ENCODE measurements around the gene EZH2. TPM values are rescaled to one million over a fixed set of nuclear protein-coding genes. Genes with fewer than 3 reads are reported as not detected.

Gene EZH2
- total RNA-seq, 1 experiment from 2014 or later = 42.4 TPM

- peak; percentile 92 to 97 for DNase-seq (ENCODE audit: low read depth in 1 of 2, low spot score in 2 of 2)
- Histone ChIP-seq H3K4me1 (replicated peaks) (peaks cover 16% of the 10 kb centered on the region), H3K27me3 (replicated peaks) (no peaks in the 10 kb centered on the region), H3K9me3 (replicated peaks) (no peaks in the 10 kb centered on the region), H3K4me3 (peak overlapping the region; percentile 95), H3K36me3 (peaks cover 19% of the 10 kb centered on the region), H3K27ac (peak overlapping the region; percentile 100)
Measured at GRCh38 chr7:148884299-148885022, 370 bp upstream of the EZH2 start.

GRCh38 chr7:148883266-148884048 lies 634 bp downstream of the EZH2 start:
- Histone ChIP-seq H3K4me1 (replicated peaks) (peaks cover 16% of the 10 kb centered on the region), H3K36me3 (peaks cover 19% of the 10 kb centered on the region), H3K4me3 (peak overlapping the region; percentile 95), H3K27ac (peak overlapping the region; percentile 100), H3K9me3 (replicated peaks) (no peaks in the 10 kb centered on the region), H3K27me3 (replicated peaks) (no peaks in the 10 kb centered on the region)
- peak in 1 of 2 experiments; percentile 45 for DNase-seq (ENCODE audit: low read depth in 1 of 2, low spot score in 2 of 2)

DNA sequence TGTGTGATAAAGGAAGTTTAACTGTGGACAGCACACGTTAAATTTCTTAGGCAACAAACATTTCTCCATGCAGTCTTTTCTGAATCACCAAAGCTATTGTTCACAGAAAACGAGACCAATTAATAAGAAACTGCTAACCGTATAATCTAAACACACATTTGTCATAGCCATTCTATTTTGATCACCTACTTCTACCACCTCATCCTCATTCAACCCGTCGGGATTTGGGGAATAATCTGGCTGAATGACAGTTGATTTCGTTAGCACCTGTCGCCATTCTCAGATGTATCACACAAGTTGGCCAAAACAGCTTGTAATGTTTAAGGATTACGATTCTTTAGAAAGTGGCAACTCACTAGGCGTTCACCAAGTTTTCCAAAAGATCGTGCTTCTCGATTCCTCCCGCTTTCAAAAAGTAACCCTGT lies 1.2 kb downstream of the EZH2 start:
- Histone ChIP-seq H3K27ac (no peak overlapping the region), H3K9me3 (replicated peaks) (no peaks in the 10 kb centered on the region)
- peak in 1 of 2 experiments; percentile 31 for DNase-seq (ENCODE audit: low read depth in 1 of 2, low spot score in 2 of 2)

GRCh38 chr7:148882192-148882591 lies 1.9 kb downstream of the EZH2 start:
- no peaks in the 10 kb centered on the region for H3K27me3 ChIP-seq (replicated peaks)
- peaks cover 23% of the 10 kb centered on the region for H3K36me3 ChIP-seq
- peak overlapping the region; percentile 95; the same call in 1 of the 2 replicates for H3K4me3 ChIP-seq
- no peak for DNase-seq (ENCODE audit: low read depth in 1 of 2, low spot score in 2 of 2)
- H3K27ac ChIP-seq = no peak overlapping the region
- H3K4me1 ChIP-seq (replicated peaks) = peaks cover 16% of the 10 kb centered on the region
- no peaks in the 10 kb centered on the region for H3K9me3 ChIP-seq (replicated peaks)

More for the DNA sequence above, 1.2 kb downstream of the EZH2 start:
- Histone ChIP-seq H3K36me3 (peaks cover 23% of the 10 kb centered on the region), H3K4me1 (replicated peaks) (peaks cover 16% of the 10 kb centered on the region), H3K4me3 (peak overlapping the region; percentile 95), H3K27me3 (replicated peaks) (no peaks in the 10 kb centered on the region)

GRCh38 chr7:148878317-148878716 lies 5.8 kb downstream of the EZH2 start:
- H3K4me1 ChIP-seq (replicated peaks) = peaks cover 7% of the 10 kb centered on the region
- H3K27ac ChIP-seq = no peak overlapping the region
- H3K36me3 ChIP-seq = peaks cover 6% of the 10 kb centered on the region; the same call in 1 of the 2 replicates
- H3K27me3 ChIP-seq (replicated peaks) = no peaks in the 10 kb centered on the region
- no peaks in the 10 kb centered on the region for H3K9me3 ChIP-seq (replicated peaks)
- DNase-seq (ENCODE audit: low read depth in 1 of 2, low spot score in 2 of 2) = no peak
- no peak overlapping the region for H3K4me3 ChIP-seq

DNA sequence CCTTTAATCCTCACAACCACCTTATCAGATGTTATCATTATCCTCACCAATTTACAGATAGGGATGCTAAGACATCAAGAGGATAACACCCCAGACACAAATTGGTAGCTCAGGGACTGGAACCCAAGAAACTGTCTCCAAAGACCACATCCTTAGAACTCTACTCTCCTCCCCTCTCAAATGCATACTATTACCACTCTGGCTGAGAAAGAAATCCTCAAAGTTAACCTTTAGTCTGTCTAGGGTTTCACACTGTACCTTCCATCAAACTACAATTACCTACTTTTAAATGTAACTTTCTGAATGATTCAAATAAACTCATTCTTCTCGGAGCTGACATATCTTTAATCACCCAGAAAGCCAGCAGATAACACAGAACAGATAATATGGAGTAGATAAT lies 6.6 kb downstream of the EZH2 start:
- Histone ChIP-seq H3K9me3 (replicated peaks) (no peaks in the 10 kb centered on the region), H3K4me3 (no peak overlapping the region)

DNA sequence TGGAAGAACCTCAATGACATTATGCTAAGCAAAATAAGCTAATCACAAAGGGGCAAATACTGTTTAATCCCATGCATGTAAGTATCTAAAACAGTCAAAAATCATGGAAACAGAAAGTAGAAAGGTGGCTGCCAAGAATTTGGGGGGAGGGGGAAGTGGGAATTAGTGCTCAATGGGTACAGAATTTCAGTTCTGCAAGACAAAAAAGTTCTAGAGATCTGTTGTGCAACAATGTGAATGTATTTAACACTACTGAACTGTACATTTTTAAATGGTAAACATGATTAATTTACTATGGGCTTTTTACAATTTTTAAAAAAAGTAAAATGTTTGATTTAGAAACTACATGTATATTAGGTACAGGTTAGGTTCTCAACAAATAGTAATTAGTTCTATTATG lies 11.9 kb downstream of the EZH2 start:
- H3K4me1 ChIP-seq (replicated peaks) = no peaks in the 10 kb centered on the region
- no peaks in the 10 kb centered on the region for H3K9me3 ChIP-seq (replicated peaks)
- H3K27ac ChIP-seq = no peak overlapping the region
- H3K36me3 ChIP-seq = peaks cover 15% of the 10 kb centered on the region; the same call in 1 of the 2 replicates
- no peak overlapping the region for H3K4me3 ChIP-seq
- DNase-seq (ENCODE audit: low read depth in 1 of 2, low spot score in 2 of 2) = no peak
- H3K27me3 ChIP-seq (replicated peaks) = no peaks in the 10 kb centered on the region

More for the DNA sequence above, 6.6 kb downstream of the EZH2 start:
- DNase-seq (ENCODE audit: low read depth in 1 of 2, low spot score in 2 of 2) = no peak
- Histone ChIP-seq H3K36me3 (peaks cover 6% of the 10 kb centered on the region; the same call in 1 of the 2 replicates), H3K27me3 (replicated peaks) (no peaks in the 10 kb centered on the region), H3K27ac (no peak overlapping the region), H3K4me1 (replicated peaks) (peaks cover 7% of the 10 kb centered on the region)

DNA sequence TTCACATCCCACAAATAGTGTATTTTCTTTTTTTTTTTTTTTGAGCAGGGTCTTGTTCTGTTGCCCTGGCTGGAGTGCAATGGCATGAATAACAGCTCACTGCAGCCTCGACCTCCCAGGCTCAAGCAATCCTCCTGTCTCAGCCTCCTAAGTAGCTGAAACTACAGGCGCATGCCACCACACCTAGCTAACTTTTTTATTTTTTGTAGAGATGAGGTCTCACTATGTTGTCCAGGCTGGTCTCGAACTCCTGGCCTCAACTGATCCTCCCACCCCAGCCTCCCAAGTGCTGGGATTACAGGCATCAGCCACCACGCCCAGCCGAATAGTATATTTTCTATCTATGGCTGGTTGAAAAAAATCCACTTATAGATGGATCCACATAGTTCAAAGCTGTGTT lies 12.5 kb downstream of the EZH2 start:
- peaks cover 15% of the 10 kb centered on the region; the same call in 1 of the 2 replicates for H3K36me3 ChIP-seq
- no peak overlapping the region for H3K4me3 ChIP-seq
- no peak overlapping the region for H3K27ac ChIP-seq
- DNase-seq (ENCODE audit: low read depth in 1 of 2, low spot score in 2 of 2) = no peak
- no peaks in the 10 kb centered on the region for H3K4me1 ChIP-seq (replicated peaks)
- H3K27me3 ChIP-seq (replicated peaks) = no peaks in the 10 kb centered on the region
- no peaks in the 10 kb centered on the region for H3K9me3 ChIP-seq (replicated peaks)

- Histone ChIP-seq H3K4me1 (replicated peaks) (no peaks in the 10 kb centered on the region), H3K36me3 (peaks cover 15% of the 10 kb centered on the region; the same call in 1 of the 2 replicates), H3K27ac (no peak overlapping the region), H3K27me3 (replicated peaks) (no peaks in the 10 kb centered on the region), H3K9me3 (replicated peaks) (no peaks in the 10 kb centered on the region), H3K4me3 (no peak overlapping the region)
- no peak for DNase-seq (ENCODE audit: low read depth in 1 of 2, low spot score in 2 of 2)
Measured at GRCh38 chr7:148871030-148871429, 13.1 kb downstream of the EZH2 start.

- DNase-seq (ENCODE audit: low read depth in 1 of 2, low spot score in 2 of 2) = no peak
- H3K27ac ChIP-seq = no peak overlapping the region
- peaks cover 15% of the 10 kb centered on the region; the same call in 1 of the 2 replicates for H3K36me3 ChIP-seq
- H3K4me1 ChIP-seq (replicated peaks) = no peaks in the 10 kb centered on the region
- H3K4me3 ChIP-seq = no peak overlapping the region
- no peaks in the 10 kb centered on the region for H3K9me3 ChIP-seq (replicated peaks)
- no peaks in the 10 kb centered on the region for H3K27me3 ChIP-seq (replicated peaks)
Measured at GRCh38 chr7:148868378-148868674, 15.8 kb downstream of the EZH2 start.

GRCh38 chr7:148867596-148868377 lies 16.3 kb downstream of the EZH2 start:
- H3K27me3 ChIP-seq (replicated peaks) = no peaks in the 10 kb centered on the region
- H3K36me3 ChIP-seq = peaks cover 15% of the 10 kb centered on the region; the same call in 1 of the 2 replicates
- no peaks in the 10 kb centered on the region for H3K9me3 ChIP-seq (replicated peaks)
- H3K4me1 ChIP-seq (replicated peaks) = no peaks in the 10 kb centered on the region
- H3K4me3 ChIP-seq = no peak overlapping the region
- no peak for DNase-seq (ENCODE audit: low read depth in 1 of 2, low spot score in 2 of 2)
- H3K27ac ChIP-seq = no peak overlapping the region

DNA sequence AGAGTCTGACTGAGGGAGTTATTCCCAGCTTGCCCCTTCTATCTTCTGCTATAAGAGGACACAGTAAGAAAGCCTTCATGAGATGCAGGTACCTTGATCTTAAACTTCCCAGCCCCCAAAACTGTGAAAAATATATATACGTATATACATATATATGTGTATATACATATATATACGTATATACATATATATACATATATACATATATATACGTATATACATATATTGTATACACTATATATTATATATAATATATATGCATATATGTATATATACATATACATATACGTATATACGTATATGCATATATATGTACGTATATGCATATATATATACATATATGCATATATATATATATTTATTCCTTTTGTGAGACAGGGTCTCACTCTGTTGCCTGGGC lies 17.7 kb downstream of the EZH2 start:
- Histone ChIP-seq H3K27me3 (replicated peaks) (no peaks in the 10 kb centered on the region), H3K4me3 (no peak overlapping the region), H3K27ac (no peak overlapping the region), H3K36me3 (peaks cover 12% of the 10 kb centered on the region; the same call in 1 of the 2 replicates), H3K4me1 (replicated peaks) (no peaks in the 10 kb centered on the region), H3K9me3 (replicated peaks) (no peaks in the 10 kb centered on the region)
- DNase-seq (ENCODE audit: low read depth in 1 of 2, low spot score in 2 of 2) = no peak

DNA sequence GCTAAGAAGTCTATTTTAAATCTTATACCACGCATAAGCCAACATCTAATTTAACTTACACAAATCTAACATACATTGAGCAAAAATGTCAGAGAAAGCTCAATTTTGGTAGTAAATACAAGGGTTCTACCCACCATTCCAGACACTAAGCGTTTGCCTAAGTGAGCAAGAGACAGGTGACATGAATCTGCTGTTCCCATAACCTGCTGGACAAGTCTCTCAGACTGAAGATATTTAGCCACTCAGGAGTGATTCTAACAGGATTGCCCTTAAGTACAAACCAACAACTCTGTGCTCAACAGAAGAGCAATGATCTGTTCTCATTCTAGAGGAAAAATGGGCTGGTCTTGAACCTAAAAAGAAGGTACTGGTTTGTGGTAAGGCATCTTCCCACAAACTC lies 18.8 kb downstream of the EZH2 start:
- no peak for DNase-seq (ENCODE audit: low read depth in 1 of 2, low spot score in 2 of 2)
- H3K27me3 ChIP-seq (replicated peaks) = no peaks in the 10 kb centered on the region
- H3K4me3 ChIP-seq = no peak overlapping the region
- no peaks in the 10 kb centered on the region for H3K9me3 ChIP-seq (replicated peaks)
- peaks cover 12% of the 10 kb centered on the region; the same call in 1 of the 2 replicates for H3K36me3 ChIP-seq
- H3K4me1 ChIP-seq (replicated peaks) = no peaks in the 10 kb centered on the region
- no peak overlapping the region for H3K27ac ChIP-seq
